ENCODE data around the gene GRID1. TPM values are rescaled to one million over a fixed set of nuclear protein-coding genes. Genes with fewer than 3 reads are reported as not detected.

GRID1 gene
- total RNA-seq, 1 donor from 2014 or later = 0.75 TPM

- no peak overlapping the region for H3K4me3 ChIP-seq (ENCODE audit: insufficient read depth, low read depth, low read length)
- no peaks in the 10 kb centered on the region for H3K36me3 ChIP-seq (ENCODE audit: insufficient read depth, low read length)
- H3K27me3 ChIP-seq (ENCODE audit: insufficient read depth, low read length) = no peaks in the 10 kb centered on the region
- no peak overlapping the region for H3K4me3 Mint-ChIP-seq (ENCODE audit: unreplicated experiment)
- no peaks in the 10 kb centered on the region for H3K9me3 ChIP-seq (ENCODE audit: insufficient read depth, low read depth, low read length)
- peaks cover 9% of the 10 kb centered on the region for H3K9me3 Mint-ChIP-seq (ENCODE audit: unreplicated experiment)
- H3K4me2 ChIP-seq (ENCODE audit: low read length) = no peak overlapping the region
- TF ChIP-seq EZH2 (IDR thresholded peaks at IDR 0.05; ENCODE audit: insufficient read depth, low read length) (no peak), CTCF (IDR thresholded peaks at IDR 0.05; ENCODE audit: insufficient read depth, low read depth, low read length) (no peak)
- no peaks in the 10 kb centered on the region for H3K79me2 ChIP-seq (ENCODE audit: insufficient read depth, low read length)
- H3K9ac ChIP-seq (ENCODE audit: low read length) = no peak overlapping the region
- no peak overlapping the region for H3K27ac Mint-ChIP-seq (ENCODE audit: unreplicated experiment)
- H3K36me3 Mint-ChIP-seq (ENCODE audit: low read depth, unreplicated experiment) = no peaks in the 10 kb centered on the region
- no peaks in the 10 kb centered on the region for H3K4me1 ChIP-seq (ENCODE audit: insufficient read depth, low read length)
- no peaks in the 10 kb centered on the region for H3K4me1 Mint-ChIP-seq (ENCODE audit: low read depth, unreplicated experiment)
- no peak overlapping the region for H3K27ac ChIP-seq (ENCODE audit: low read depth, low read length)
- H4K20me1 ChIP-seq (ENCODE audit: insufficient read depth, low read length) = no peaks in the 10 kb centered on the region
- FAIRE-seq (no peak), DNase-seq (ENCODE audit: low read depth) (no peak)
- H2AFZ ChIP-seq (ENCODE audit: low read depth, low read length) = no peak overlapping the region
- H3K27me3 Mint-ChIP-seq (ENCODE audit: low read depth, unreplicated experiment) = peaks cover 1% of the 10 kb centered on the region
Observed at GRCh38 chr10:85673270-85673669, 693.3 kb downstream of the GRID1 start.

DNA sequence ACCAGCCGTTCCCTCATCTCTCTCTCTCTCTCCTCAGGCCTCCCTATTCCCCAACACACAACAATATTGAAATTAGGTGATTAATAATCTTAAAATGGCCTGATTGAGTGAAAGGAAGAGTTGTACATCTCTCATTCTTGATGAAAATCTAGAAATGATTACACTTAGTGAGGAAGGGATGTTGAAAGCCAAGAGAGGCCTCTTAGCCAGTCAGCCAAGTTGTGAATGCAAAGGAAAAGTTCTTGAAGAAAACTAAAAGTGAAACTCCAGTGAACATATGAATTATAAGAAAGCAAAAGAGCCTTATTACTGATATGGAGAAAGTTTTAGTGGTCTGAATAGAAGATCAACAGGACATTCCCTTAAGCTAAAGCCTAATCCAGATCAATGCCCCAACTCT, 695.1 kb downstream of the GRID1 start:
- Mint-ChIP-seq H3K4me3 (ENCODE audit: unreplicated experiment) (no peak overlapping the region), H3K4me1 (ENCODE audit: low read depth, unreplicated experiment) (no peaks in the 10 kb centered on the region), H3K27ac (ENCODE audit: unreplicated experiment) (no peak overlapping the region), H3K9me3 (ENCODE audit: unreplicated experiment) (peaks cover 11% of the 10 kb centered on the region), H3K27me3 (ENCODE audit: low read depth, unreplicated experiment) (peaks cover 3% of the 10 kb centered on the region), H3K36me3 (ENCODE audit: low read depth, unreplicated experiment) (no peaks in the 10 kb centered on the region)
- no peak for TF ChIP-seq EZH2 (IDR thresholded peaks at IDR 0.05; ENCODE audit: insufficient read depth, low read length)
- TF ChIP-seq CTCF (IDR thresholded peaks at IDR 0.05; ENCODE audit: insufficient read depth, low read depth, low read length) = no peak
- no peaks in the 10 kb centered on the region for H4K20me1 ChIP-seq (ENCODE audit: insufficient read depth, low read length)
- no peaks in the 10 kb centered on the region for H3K9me3 ChIP-seq (ENCODE audit: insufficient read depth, low read depth, low read length)
- H3K36me3 ChIP-seq (ENCODE audit: insufficient read depth, low read length) = no peaks in the 10 kb centered on the region
- DNase-seq (ENCODE audit: low read depth) (no peak), FAIRE-seq (no peak)
- no peak overlapping the region for H3K4me3 ChIP-seq (ENCODE audit: insufficient read depth, low read depth, low read length)
- no peaks in the 10 kb centered on the region for H3K27me3 ChIP-seq (ENCODE audit: insufficient read depth, low read length)
- H3K27ac ChIP-seq (ENCODE audit: low read depth, low read length) = no peak overlapping the region
- H3K4me2 ChIP-seq (ENCODE audit: low read length) = no peak overlapping the region
- H3K79me2 ChIP-seq (ENCODE audit: insufficient read depth, low read length) = no peaks in the 10 kb centered on the region
- H3K9ac ChIP-seq (ENCODE audit: low read length) = no peak overlapping the region
- H2AFZ ChIP-seq (ENCODE audit: low read depth, low read length) = no peak overlapping the region
- H3K4me1 ChIP-seq (ENCODE audit: insufficient read depth, low read length) = no peaks in the 10 kb centered on the region

GRCh38 chr10:85668522-85668921, 698.1 kb downstream of the GRID1 start:
- Histone ChIP-seq H3K4me2 (ENCODE audit: low read length) (no peak overlapping the region), H4K20me1 (ENCODE audit: insufficient read depth, low read length) (no peaks in the 10 kb centered on the region), H3K4me1 (ENCODE audit: insufficient read depth, low read length) (no peaks in the 10 kb centered on the region), H3K4me3 (ENCODE audit: insufficient read depth, low read depth, low read length) (no peak overlapping the region), H3K36me3 (ENCODE audit: insufficient read depth, low read length) (no peaks in the 10 kb centered on the region), H3K27me3 (ENCODE audit: insufficient read depth, low read length) (no peaks in the 10 kb centered on the region), H3K9me3 (ENCODE audit: insufficient read depth, low read depth, low read length) (no peaks in the 10 kb centered on the region), H3K9ac (ENCODE audit: low read length) (no peak overlapping the region), H3K79me2 (ENCODE audit: insufficient read depth, low read length) (no peaks in the 10 kb centered on the region), H3K27ac (ENCODE audit: low read depth, low read length) (no peak overlapping the region), H2AFZ (ENCODE audit: low read depth, low read length) (no peak overlapping the region)
- Mint-ChIP-seq H3K4me1 (ENCODE audit: low read depth, unreplicated experiment) (no peaks in the 10 kb centered on the region), H3K27ac (ENCODE audit: unreplicated experiment) (no peak overlapping the region), H3K36me3 (ENCODE audit: low read depth, unreplicated experiment) (no peaks in the 10 kb centered on the region), H3K4me3 (ENCODE audit: unreplicated experiment) (no peak overlapping the region), H3K9me3 (ENCODE audit: unreplicated experiment) (peaks cover 7% of the 10 kb centered on the region), H3K27me3 (ENCODE audit: low read depth, unreplicated experiment) (peaks cover 3% of the 10 kb centered on the region)
- TF ChIP-seq EZH2 (IDR thresholded peaks at IDR 0.05; ENCODE audit: insufficient read depth, low read length) = no peak
- TF ChIP-seq CTCF (IDR thresholded peaks at IDR 0.05; ENCODE audit: insufficient read depth, low read depth, low read length) = no peak
- FAIRE-seq (no peak), DNase-seq (ENCODE audit: low read depth) (no peak)
